ENCODE measurements around the gene COL4A2.

DNA sequence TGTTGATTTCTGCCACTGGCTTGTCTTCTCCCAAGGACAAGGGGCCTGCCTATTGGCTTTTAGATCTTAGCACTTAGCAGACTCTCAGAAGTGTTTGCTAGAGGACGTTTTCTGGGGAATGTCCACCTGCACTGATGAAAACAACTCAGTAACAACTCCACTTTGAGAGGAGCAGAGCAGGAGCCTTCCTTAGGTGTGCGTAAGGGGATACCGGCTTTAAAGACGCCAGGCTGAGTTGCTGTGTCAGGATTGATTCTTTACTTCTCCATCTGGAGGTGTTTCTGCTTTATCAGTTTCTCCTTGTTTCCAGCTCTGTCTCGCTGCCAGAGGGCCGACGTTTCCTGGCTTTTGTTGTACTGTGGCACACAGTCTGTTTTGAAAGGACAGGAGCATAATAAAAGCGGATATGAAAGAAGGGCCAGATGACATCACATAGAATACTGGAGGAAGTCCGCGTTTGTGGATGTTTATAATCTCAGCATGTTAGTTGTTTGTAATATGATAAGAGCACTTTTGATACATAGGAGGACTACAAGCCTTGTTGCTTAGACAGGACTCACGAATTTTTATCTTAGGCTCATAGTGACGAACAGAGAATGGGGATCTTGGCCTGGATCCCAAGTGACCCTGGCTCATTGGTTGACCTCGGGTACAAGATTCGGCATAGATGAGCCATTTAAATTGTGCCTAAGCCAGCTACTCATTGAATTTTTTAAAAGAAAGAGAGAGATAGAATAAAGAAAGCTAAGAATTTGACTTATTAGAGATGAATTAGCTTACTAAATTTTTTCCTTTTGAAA, 34.6 kb downstream of the COL4A2 start:
- no peak for TF ChIP-seq POLR2A (IDR thresholded peaks at IDR 0.05)
- TF ChIP-seq, protein P1, sequence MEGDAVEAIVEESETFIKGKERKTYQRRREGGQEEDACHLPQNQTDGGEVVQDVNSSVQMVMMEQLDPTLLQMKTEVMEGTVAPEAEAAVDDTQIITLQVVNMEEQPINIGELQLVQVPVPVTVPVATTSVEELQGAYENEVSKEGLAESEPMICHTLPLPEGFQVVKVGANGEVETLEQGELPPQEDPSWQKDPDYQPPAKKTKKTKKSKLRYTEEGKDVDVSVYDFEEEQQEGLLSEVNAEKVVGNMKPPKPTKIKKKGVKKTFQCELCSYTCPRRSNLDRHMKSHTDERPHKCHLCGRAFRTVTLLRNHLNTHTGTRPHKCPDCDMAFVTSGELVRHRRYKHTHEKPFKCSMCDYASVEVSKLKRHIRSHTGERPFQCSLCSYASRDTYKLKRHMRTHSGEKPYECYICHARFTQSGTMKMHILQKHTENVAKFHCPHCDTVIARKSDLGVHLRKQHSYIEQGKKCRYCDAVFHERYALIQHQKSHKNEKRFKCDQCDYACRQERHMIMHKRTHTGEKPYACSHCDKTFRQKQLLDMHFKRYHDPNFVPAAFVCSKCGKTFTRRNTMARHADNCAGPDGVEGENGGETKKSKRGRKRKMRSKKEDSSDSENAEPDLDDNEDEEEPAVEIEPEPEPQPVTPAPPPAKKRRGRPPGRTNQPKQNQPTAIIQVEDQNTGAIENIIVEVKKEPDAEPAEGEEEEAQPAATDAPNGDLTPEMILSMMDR (IDR thresholded peaks at IDR 0.05) = no peak

Data from right lobe of liver (tissue), 4 donors.